ENCODE measurements around the gene PRR5L. TPM values are rescaled to one million over a fixed set of nuclear protein-coding genes. Genes with fewer than 3 reads are reported as not detected.

PRR5L gene
- total RNA-seq, 8 experiments from 2014 or later, result 0.63 to 21.8 (median 4.2) TPM

DNA sequence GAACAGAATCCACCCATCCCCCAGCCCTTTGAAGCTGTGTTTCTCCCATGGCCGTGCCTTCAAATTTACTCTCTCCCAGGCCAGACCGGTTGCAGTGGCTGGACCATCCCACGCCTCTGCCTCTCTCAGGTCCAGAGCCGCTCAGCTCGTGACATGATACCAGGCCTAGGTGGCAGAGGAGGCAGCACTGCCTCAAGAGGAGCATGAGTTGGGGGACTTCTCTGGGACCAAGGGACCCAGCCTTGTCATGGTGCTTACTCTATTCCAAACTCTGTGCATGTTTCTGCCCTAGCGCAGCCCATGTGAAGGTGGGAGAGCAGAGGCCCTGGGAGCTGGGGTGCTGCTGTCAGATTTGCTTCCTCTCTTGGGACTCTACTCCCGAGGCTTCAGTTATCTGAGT, 163.0 kb downstream of the PRR5L start:
- 60 to 100% (median 100%) methylated on average over 1 to 4 of the region's 7 CpGs; no CpG with 5 or more reads in 3 of the 10 experiments for WGBS, 10 experiments
- ATAC-seq (replicated peaks in 6 of 8), result no peak
- Histone ChIP-seq H3K4me3 (no peak overlapping the region), H3K27ac (no peak overlapping the region), H3K4me1 (replicated peaks in 1 of 2) (peaks cover 20 to 21% of the 10 kb centered on the region in 2 donors)
- in situ Hi-C loops (cut with MboI; ENCODE audit: low pct_unique_long_range_greater_than_20kb in 2 of 9, low sequenced_read_pairs in 9 of 9, unreplicated experiment in 9 of 9), result loop anchor here in 1 of 9 experiments (25.0 kb wide), 1 partner anchor 147 kb away; no protein-coding TSS in a partner anchor

DNA sequence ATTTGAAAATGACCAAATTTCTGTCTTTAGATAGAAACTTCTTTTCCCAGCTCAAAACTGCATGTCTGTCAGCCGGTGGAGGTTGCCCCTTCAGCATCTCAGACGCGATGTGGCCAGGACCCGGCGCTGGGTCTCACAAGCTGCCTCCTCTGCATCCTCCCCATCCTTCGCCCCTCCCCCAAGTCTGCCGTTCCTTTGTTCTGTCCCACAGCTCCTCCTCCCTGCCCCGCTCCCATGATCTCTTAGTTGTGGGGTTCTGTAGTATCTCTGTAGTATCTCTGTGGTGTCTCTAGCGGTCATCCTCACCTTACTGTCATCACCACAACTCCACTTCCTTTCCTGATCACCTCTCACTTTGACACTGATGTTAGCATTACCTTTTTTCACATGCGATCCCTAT, 164.1 kb downstream of the PRR5L start:
- H3K27ac ChIP-seq, result no peak overlapping the region
- H3K4me3 ChIP-seq, result no peak overlapping the region
- H3K4me1 ChIP-seq (replicated peaks in 1 of 2), result peaks cover 17 to 21% of the 10 kb centered on the region in 2 donors
- WGBS, 10 experiments, result 40 to 100% (median 75%) methylated on average over 1 to 6 of the region's 10 CpGs; no CpG with 5 or more reads in 3 of the 10 experiments
- in situ Hi-C loops (cut with MboI; ENCODE audit: low pct_unique_long_range_greater_than_20kb in 2 of 9, low sequenced_read_pairs in 9 of 9, unreplicated experiment in 9 of 9), result loop anchor here in 1 of 9 experiments (25.0 kb wide), 1 partner anchor 148 kb away; no protein-coding TSS in a partner anchor
- ATAC-seq (replicated peaks in 6 of 8), result no peak

DNA sequence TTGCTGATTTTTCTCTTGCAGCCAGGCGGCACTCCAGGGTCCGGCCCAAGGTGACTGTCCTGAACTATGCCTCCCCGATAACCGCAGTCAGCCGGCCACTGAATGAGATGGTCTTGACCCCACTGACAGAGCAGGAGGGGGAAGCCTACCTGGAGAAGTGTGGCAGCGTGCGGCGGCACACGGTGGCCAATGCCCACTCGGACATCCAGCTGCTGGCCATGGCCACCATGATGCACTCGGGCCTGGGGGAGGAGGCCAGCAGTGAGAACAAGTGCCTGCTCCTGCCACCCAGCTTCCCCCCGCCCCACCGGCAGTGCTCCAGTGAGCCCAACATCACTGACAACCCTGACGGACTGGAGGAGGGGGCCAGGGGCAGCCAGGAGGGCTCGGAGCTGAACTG, 166.2 kb downstream of the PRR5L start:
- Histone ChIP-seq H3K27ac (no peak overlapping the region), H3K4me3 (no peak overlapping the region), H3K4me1 (replicated peaks in 1 of 2) (peaks cover 4 to 8% of the 10 kb centered on the region in 2 donors)
- no peak for ATAC-seq (replicated peaks in 6 of 8)
- in situ Hi-C loops (cut with MboI; ENCODE audit: low pct_unique_long_range_greater_than_20kb in 2 of 9, low sequenced_read_pairs in 9 of 9, unreplicated experiment in 9 of 9), result loop anchor here in 1 of 9 experiments (25.0 kb wide), 1 partner anchor 150 kb away; no protein-coding TSS in a partner anchor
- 89 to 100% (median 100%) methylated on average over 1 to 3 of the region's 15 CpGs; no CpG with 5 or more reads in 6 of the 10 experiments for WGBS, 10 experiments

DNA sequence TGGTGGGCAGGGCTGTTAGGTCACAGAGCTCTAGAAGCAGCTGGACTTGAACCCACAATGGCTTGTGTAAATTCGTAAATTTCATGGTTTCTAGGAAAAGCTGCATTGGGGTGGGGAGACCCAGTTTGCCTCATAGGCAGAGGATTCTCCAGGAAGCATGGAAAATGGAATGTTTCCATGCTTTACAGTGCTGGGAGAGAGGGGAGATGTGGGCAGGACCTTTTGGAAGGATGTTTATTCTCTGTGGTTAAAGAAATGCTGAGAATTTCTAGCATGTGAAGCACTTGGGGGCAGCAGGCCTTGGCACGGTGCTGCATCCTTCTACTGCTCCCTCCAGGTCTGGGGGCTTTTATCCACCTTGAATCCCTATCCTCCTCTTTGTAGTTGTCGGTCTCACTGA, 167.7 kb downstream of the PRR5L start:
- Histone ChIP-seq H3K4me3 (no peak overlapping the region), H3K4me1 (replicated peaks in 1 of 2) (peaks cover 4 to 8% of the 10 kb centered on the region in 2 donors), H3K27ac (no peak overlapping the region)
- ATAC-seq (replicated peaks in 6 of 8), result no peak
- in situ Hi-C loops (cut with MboI; ENCODE audit: low pct_unique_long_range_greater_than_20kb in 2 of 9, low sequenced_read_pairs in 9 of 9, unreplicated experiment in 9 of 9), result loop anchor here in 1 of 9 experiments (25.0 kb wide), 1 partner anchor 151 kb away; no protein-coding TSS in a partner anchor
- 0 to 92% (median 51%) methylated on average over 1 to 3 of the region's 3 CpGs; no CpG with 5 or more reads in 1 of the 10 experiments for WGBS, 10 experiments

DNA sequence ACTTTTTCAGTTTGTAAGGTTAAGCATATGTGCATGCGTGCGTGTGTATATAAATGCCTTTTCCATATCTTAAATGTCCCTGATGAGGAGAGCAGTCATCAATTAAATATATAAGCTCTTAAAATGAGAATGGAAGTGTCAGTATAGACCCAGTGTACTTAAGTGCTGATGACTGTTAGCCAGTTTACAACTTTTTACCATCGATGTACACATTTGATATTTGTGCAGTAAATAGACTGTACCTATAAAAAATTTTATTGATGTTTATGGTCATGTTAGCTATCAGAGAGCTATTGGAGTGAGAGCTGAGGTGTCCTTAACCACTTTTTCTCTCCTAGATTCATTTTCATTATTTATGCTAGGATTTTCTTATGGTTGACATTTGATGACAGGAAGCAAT, 168.6 kb downstream of the PRR5L start:
- WGBS, 10 experiments, result 54 to 100% (median 81%) methylated on average over 1 to 3 of the region's 3 CpGs
- peaks cover 4 to 8% of the 10 kb centered on the region in 2 donors for H3K4me1 ChIP-seq (replicated peaks in 1 of 2)
- no peak overlapping the region for H3K27ac ChIP-seq
- ATAC-seq (replicated peaks in 6 of 8), result no peak
- H3K4me3 ChIP-seq, result no peak overlapping the region
- in situ Hi-C loops (cut with MboI; ENCODE audit: low pct_unique_long_range_greater_than_20kb in 2 of 9, low sequenced_read_pairs in 9 of 9, unreplicated experiment in 9 of 9), result loop anchor here in 1 of 9 experiments (25.0 kb wide), 1 partner anchor 152 kb away; no protein-coding TSS in a partner anchor

DNA sequence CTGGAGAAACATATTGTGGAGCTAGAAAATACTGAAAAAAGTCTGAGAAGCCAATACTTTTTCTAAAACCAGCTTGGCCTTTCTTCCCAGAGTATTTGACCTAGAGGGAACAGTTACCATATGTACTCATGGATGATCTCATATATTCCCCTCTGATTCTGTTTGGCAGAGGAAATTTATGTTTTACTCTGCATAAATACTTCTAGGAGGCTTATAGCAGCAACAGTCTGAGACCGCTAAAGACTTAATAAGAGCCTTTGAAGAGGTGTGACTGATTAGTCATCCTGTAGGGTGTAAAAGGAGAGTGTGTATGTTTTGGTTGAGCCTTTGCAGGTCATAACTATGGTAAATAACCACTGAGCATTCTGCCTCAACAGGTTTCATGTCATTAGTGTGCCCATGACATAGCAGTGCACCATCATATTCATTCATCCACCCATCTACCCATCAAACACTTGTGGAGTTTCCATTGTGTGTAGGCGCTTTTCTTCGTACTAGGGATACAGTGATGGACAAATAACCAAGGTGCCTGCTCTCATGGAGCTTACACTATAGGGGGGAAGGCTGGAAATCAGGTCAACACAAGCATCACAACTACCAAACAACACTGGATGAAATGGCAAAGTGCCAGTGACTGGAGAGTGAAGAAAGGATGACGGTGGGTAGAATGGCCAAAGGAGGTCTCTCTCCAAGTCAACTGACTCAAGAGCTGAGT, 169.5 kb downstream of the PRR5L start:
- ATAC-seq (replicated peaks in 6 of 8), result peak in 7 of 8 experiments; percentile 28 to 67 (median 43)
- WGBS, 10 experiments, result 83 to 100% (median 98%) methylated on average over 1 to 4 of the region's 4 CpGs; no CpG with 5 or more reads in 6 of the 10 experiments
- in situ Hi-C loops (cut with MboI; ENCODE audit: low pct_unique_long_range_greater_than_20kb in 2 of 9, low sequenced_read_pairs in 9 of 9, unreplicated experiment in 9 of 9), result loop anchor here in 1 of 9 experiments (25.0 kb wide), 1 partner anchor 153 kb away; no protein-coding TSS in a partner anchor
- H3K4me1 ChIP-seq (replicated peaks in 1 of 2), result no peaks in the 10 kb centered on the region
- H3K4me3 ChIP-seq, result no peak overlapping the region
- no peak overlapping the region for H3K27ac ChIP-seq

DNA sequence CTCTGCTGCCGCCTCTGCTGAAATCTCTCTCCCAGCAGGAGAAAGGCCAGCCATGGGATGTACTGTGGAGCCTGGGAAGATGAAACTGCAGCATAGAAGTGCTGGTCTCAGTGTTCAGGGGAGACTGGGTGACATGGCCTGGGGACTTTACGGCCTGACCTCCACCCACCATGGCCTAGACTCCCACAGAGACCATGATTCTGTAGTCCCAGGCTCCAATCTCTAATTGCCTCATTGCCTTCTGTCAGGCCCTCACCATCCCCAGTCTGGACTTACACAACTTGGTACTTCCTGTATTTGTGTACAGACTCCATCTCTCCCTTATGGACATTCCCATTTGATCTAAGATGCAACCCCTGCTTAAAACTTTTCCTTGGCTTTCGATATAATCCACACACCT, 170.9 kb downstream of the PRR5L start:
- no peak for ATAC-seq (replicated peaks in 6 of 8)
- no peak overlapping the region for H3K27ac ChIP-seq
- no peak overlapping the region for H3K4me3 ChIP-seq
- 80 to 100% (median 100%) methylated on average over 1 to 2 of the region's 3 CpGs; no CpG with 5 or more reads in 4 of the 10 experiments for WGBS, 10 experiments
- H3K4me1 ChIP-seq (replicated peaks in 1 of 2), result no peaks in the 10 kb centered on the region
- in situ Hi-C loops (cut with MboI; ENCODE audit: low pct_unique_long_range_greater_than_20kb in 2 of 9, low sequenced_read_pairs in 9 of 9, unreplicated experiment in 9 of 9), result loop anchor here in 1 of 9 experiments (25.0 kb wide), 1 partner anchor 155 kb away; no protein-coding TSS in a partner anchor

DNA sequence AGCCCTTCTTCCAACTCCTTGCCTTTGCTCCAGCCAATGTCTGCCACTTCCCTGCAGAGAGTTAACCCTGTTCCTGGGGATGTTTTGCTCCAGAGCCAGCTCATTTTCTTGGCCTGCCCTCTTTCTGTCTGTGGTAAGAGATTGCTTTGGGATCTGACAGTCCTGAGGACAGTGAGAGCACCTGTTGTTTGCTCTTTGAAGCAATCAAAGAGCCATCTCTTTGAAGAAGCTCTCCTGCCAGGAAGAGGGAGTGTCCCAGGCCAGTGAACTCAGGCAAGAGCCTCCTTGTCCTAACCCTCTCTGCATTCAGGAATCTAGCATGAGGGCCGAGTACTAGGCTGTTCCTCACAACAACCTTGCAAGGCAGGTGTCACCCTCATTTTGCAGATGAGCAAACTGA, 171.8 kb downstream of the PRR5L start:
- in situ Hi-C loops (cut with MboI; ENCODE audit: low pct_unique_long_range_greater_than_20kb in 2 of 9, low sequenced_read_pairs in 9 of 9, unreplicated experiment in 9 of 9), result loop anchor here in 1 of 9 experiments (25.0 kb wide), 1 partner anchor 156 kb away; no protein-coding TSS in a partner anchor
- WGBS, 10 experiments, result 60 to 100% methylated on average over 1 of the region's 1 CpG; no CpG with 5 or more reads in 8 of the 10 experiments
- no peaks in the 10 kb centered on the region for H3K4me1 ChIP-seq (replicated peaks in 1 of 2)
- ATAC-seq (replicated peaks in 6 of 8), result no peak
- H3K4me3 ChIP-seq, result no peak overlapping the region
- H3K27ac ChIP-seq, result no peak overlapping the region

DNA sequence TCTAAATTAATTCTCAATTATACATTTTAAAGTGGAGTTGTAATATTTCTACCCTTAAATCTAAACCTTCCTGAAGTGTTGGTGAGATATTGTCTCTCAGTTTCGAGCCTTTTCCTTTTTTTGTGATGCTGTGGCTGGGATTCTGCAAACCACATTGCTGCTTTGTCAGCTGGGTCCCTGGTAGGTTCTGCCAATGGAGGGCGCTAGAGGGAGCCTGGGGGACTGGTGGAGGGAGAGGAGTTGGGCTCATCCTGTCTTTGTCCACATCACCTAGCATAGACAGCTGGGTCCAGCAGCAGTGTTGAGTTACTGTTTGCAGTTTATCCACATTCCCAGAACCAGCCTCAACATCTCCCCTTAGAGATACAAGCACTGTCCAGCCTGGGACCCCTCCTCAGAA, 173.0 kb downstream of the PRR5L start:
- Histone ChIP-seq H3K4me1 (replicated peaks in 1 of 2) (no peaks in the 10 kb centered on the region), H3K27ac (no peak overlapping the region), H3K4me3 (no peak overlapping the region)
- 0 to 83% (median 33%) methylated on average over 1 to 2 of the region's 2 CpGs; no CpG with 5 or more reads in 1 of the 10 experiments for WGBS, 10 experiments
- in situ Hi-C loops (cut with MboI; ENCODE audit: low pct_unique_long_range_greater_than_20kb in 2 of 9, low sequenced_read_pairs in 9 of 9, unreplicated experiment in 9 of 9), result loop anchor here in 1 of 9 experiments (25.0 kb wide), 1 partner anchor 157 kb away; no protein-coding TSS in a partner anchor
- ATAC-seq (replicated peaks in 6 of 8), result no peak

DNA sequence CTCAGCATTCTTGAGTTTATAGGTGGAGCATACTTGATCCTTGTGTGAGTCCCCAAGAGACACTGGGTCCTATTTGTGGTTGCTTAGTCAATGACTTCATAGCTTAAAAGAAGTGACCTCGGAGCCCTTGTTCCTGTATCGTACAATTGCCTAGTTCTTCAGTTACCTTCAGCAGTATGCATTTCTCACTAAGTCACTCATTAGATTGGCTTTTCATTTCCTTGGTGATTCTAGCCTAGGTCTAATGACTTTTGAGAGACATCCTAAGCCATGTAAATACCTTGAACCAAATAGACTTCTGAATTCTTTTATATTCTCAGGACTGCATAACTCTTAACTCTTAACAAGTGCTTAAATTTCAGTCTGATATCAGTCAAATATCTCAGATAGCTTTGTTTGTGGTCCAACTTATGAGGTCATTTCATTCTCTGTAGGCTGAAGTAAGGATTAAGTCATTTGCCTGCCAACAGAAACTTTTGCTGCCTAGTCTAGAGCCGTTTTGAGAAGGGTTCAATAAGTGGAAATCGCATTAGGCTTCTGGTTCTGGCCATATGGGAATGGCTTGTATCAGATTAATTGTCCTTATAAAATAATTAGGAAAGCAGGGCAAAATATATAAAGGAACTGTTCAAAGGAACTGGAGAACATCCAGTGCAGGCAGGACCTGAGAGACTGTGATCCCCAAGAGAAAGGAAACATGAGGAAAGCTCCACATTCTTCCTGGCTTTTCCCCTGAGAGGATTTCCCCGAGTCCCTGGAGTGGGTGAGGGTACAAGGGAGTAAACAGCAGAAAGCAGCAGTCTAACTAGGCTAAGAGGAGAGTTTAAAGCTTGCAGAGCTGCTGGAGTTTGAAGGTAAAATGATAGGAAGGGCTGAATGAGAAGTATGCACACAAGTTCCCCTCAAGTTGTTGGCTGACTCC, 174.1 kb downstream of the PRR5L start:
- no peak overlapping the region for H3K4me3 ChIP-seq
- no peak overlapping the region for H3K27ac ChIP-seq
- ATAC-seq (replicated peaks in 6 of 8), result no peak
- WGBS, 10 experiments, result 13 to 100% (median 81%) methylated on average over 2 to 5 of the region's 5 CpGs
- H3K4me1 ChIP-seq (replicated peaks in 1 of 2), result no peaks in the 10 kb centered on the region
- in situ Hi-C loops (cut with MboI; ENCODE audit: low pct_unique_long_range_greater_than_20kb in 2 of 9, low sequenced_read_pairs in 9 of 9, unreplicated experiment in 9 of 9), result loop anchor here in 2 of 9 experiments (10.0 to 25.0 kb wide), 2 partner anchors 158 to 175 kb away; partner anchors contain the start of gene PRR5L (in 1 of the 2)

DNA sequence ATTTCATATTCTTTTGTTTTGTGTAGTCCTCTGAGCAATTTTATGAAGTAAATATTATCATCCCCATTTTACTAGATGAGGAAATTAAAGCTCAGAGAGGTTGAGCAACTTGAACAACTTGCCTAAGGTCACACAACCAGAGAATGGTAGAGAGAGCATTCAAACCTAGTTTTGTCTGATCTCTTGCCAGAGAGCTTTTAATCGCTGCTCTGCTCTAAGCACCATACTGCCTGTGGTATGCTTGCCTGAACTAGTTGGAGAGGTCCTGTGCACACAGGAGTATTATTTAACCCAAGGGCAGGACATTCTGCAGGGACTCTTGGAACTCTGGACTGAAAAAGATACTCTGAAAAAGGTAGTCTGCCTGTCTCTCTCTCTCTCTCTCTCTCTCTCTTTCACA, 175.5 kb downstream of the PRR5L start:
- H3K4me3 ChIP-seq, result no peak overlapping the region
- WGBS, 10 experiments, result 40 to 100% (median 87%) methylated on average over 1 of the region's 1 CpG; no CpG with 5 or more reads in 4 of the 10 experiments
- H3K27ac ChIP-seq, result no peak overlapping the region
- no peaks in the 10 kb centered on the region for H3K4me1 ChIP-seq (replicated peaks in 1 of 2)
- no peak for ATAC-seq (replicated peaks in 6 of 8)
- in situ Hi-C loops (cut with MboI; ENCODE audit: low pct_unique_long_range_greater_than_20kb in 2 of 9, low sequenced_read_pairs in 9 of 9, unreplicated experiment in 9 of 9), result loop anchor here in 2 of 9 experiments (10.0 to 25.0 kb wide), 2 partner anchors 159 to 177 kb away; partner anchors contain the start of gene PRR5L (in 1 of the 2)

DNA sequence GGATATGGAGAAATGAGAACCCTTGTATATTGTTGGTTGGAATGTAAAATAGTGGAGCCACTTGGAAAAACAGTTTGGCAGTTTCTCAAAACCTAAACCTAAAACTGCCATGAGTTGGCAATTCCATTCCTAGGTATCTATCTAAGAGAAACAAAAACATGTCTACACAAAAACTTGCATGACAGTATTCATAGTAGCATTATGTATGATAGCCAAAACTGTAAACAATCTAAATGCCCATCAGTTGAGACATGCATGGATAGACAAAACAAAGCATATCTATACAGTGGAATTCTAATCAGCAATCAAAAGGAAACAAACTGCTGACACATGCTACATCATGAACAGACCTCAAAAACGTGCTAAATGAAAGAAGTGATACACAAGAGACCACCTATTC, 179.1 kb downstream of the PRR5L start:
- no peak overlapping the region for H3K27ac ChIP-seq
- in situ Hi-C loops (cut with MboI; ENCODE audit: low pct_unique_long_range_greater_than_20kb in 2 of 9, low sequenced_read_pairs in 9 of 9, unreplicated experiment in 9 of 9), result loop anchor here in 6 of 9 experiments (10.0 to 25.0 kb wide), 7 partner anchors 163 to 1013 kb away; partner anchors contain the start of genes FJX1 (in 3 of the 6), PRR5L (in 2 of the 6) and COMMD9 (in 1 of the 6)
- WGBS, 10 experiments, result 0 to 75% (median 47%) methylated on average over 1 of the region's 1 CpG; no CpG with 5 or more reads in 4 of the 10 experiments
- no peaks in the 10 kb centered on the region for H3K4me1 ChIP-seq (replicated peaks in 1 of 2)
- no peak for ATAC-seq (replicated peaks in 6 of 8)
- no peak overlapping the region for H3K4me3 ChIP-seq

Data from motor neuron (in vitro differentiated cells).